WTC11 (cell line): Measurements from ENCODE around the gene NMBR. TPM values are rescaled to one million over a fixed set of nuclear protein-coding genes. Genes with fewer than 3 reads are reported as not detected.

Source experiments
- ATAC-seq: fragments of 200-7000 bp; cut with Tn5 transposase; 2 replicates; pipeline ENCODE4 v1.10.0; 2021; ENCODE audit warnings: mild to moderate bottlenecking, moderate library complexity
- CTCF ChIA-PET: fragments of 300-600 bp; sonication (Branson Sonifier 250); formaldehyde crosslinking; loops from one replicate; lab custom pipeline; 2021; ENCODE audit warnings: antibody characterized with exemption; lab: Charles Lee
- POLR2A ChIA-PET: fragments of 350-600 bp; sonication (Branson Sonifier 250); formaldehyde crosslinking; loops from one replicate; lab custom pipeline; 2021; ENCODE audit warnings: antibody characterized with exemption; lab: Charles Lee
- DNase-seq: peaks from one replicate; pipeline ENCODE4 v3.0.0; 2021; ENCODE audit warnings: low spot score
- H3K27ac Mint-ChIP-seq: 2 replicates; pipeline ENCODE4 v1.8.0; 2021; ENCODE audit warnings: mixed read lengths
- H3K27me3 Mint-ChIP-seq: 2 replicates; pipeline ENCODE4 v1.8.0; 2021; ENCODE audit warnings: low read depth, mild to moderate bottlenecking, moderate library complexity, mixed read lengths
- H3K36me3 Mint-ChIP-seq: 2 replicates; pipeline ENCODE4 v1.8.0; 2021; ENCODE audit warnings: mixed read lengths
- H3K4me1 Mint-ChIP-seq: 2 replicates; pipeline ENCODE4 v1.8.0; 2022; ENCODE audit warnings: mixed read lengths
- H3K4me3 Mint-ChIP-seq: 2 replicates; pipeline ENCODE4 v1.8.0; 2021; ENCODE audit warnings: mild to moderate bottlenecking, moderate library complexity, mixed read lengths
- H3K9me3 Mint-ChIP-seq: 2 replicates; pipeline ENCODE4 v1.8.0; 2021; ENCODE audit warnings: mixed read lengths
- CREB1 ChIP-seq: sonication (generic); formaldehyde crosslinking; IDR thresholded peaks from 2 replicates; pipeline ENCODE4 v1.8.0; 2023; ENCODE audit warnings: mild to moderate bottlenecking, missing genetic modification reagents
- FOXK1 ChIP-seq: sonication (generic); formaldehyde crosslinking; IDR thresholded peaks from 2 replicates; pipeline ENCODE4 v1.8.0; 2022; ENCODE audit warnings: mild to moderate bottlenecking, moderate library complexity, missing genetic modification reagents
- FOXP1 ChIP-seq: sonication (generic); formaldehyde crosslinking; IDR thresholded peaks from 2 replicates; pipeline ENCODE4 v1.8.0; 2022; ENCODE audit warnings: missing genetic modification reagents, mild to moderate bottlenecking, moderate library complexity, borderline replicate concordance
- MXD4 ChIP-seq: fragments of 250-450 bp; sonication (Bioruptor Pico); IDR thresholded peaks from 2 replicates; pipeline ENCODE4 v1.8.0; 2021; ENCODE audit warnings: mild to moderate bottlenecking, moderate library complexity, borderline replicate concordance
- NFATC4 ChIP-seq: fragments of 250-450 bp; sonication (Bioruptor Pico); IDR thresholded peaks from 2 replicates; pipeline ENCODE4 v1.9.0; 2021; ENCODE audit warnings: mild to moderate bottlenecking
- RELA ChIP-seq: sonication (generic); formaldehyde crosslinking; IDR thresholded peaks from 2 replicates; pipeline ENCODE4 v1.8.1; 2022; ENCODE audit warnings: missing genetic modification reagents, mild to moderate bottlenecking, borderline replicate concordance
- TEAD4 ChIP-seq: sonication (generic); formaldehyde crosslinking; IDR thresholded peaks from 2 replicates; pipeline ENCODE4 v1.8.0; 2022; ENCODE audit warnings: mild to moderate bottlenecking, missing genetic modification reagents
- ZNF121 ChIP-seq: sonication (generic); formaldehyde crosslinking; IDR thresholded peaks from 2 replicates; pipeline ENCODE4 v1.8.0; 2023; ENCODE audit warnings: missing genetic modification reagents
- ZNF219 ChIP-seq: sonication (generic); formaldehyde crosslinking; IDR thresholded peaks from 2 replicates; pipeline ENCODE4 v1.8.0; 2023; ENCODE audit warnings: missing genetic modification reagents, mild to moderate bottlenecking, borderline replicate concordance
- ZNF263 ChIP-seq: sonication (generic); formaldehyde crosslinking; IDR thresholded peaks from 2 replicates; pipeline ENCODE4 v1.8.1; 2022; ENCODE audit warnings: low read depth, mild to moderate bottlenecking, moderate library complexity, missing genetic modification reagents
- ZNF396 ChIP-seq: fragments of 250-450 bp; sonication (Bioruptor Pico); IDR thresholded peaks from 2 replicates; pipeline ENCODE4 v1.8.0; 2021; ENCODE audit warnings: mild to moderate bottlenecking, moderate library complexity, borderline replicate concordance
- ZNF423 ChIP-seq: fragments of 250-450 bp; sonication (Bioruptor Pico); IDR thresholded peaks from 2 replicates; pipeline ENCODE4 v2.1.2; 2022; ENCODE audit warnings: mild to moderate bottlenecking, moderate library complexity
- ZNF671 ChIP-seq: fragments of 250-450 bp; sonication (Bioruptor Pico); IDR thresholded peaks from 2 replicates; pipeline ENCODE4 v1.8.0; 2021; ENCODE audit warnings: mild to moderate bottlenecking
- total RNA-seq: library from RNA; stranded (reverse); gene quantifications from 3 replicates; pipeline ENCODE4 v1.2.3, GENCODE V29; 2021
- TF ChIP-seq, protein P1 (sequence below): sonication (generic); formaldehyde crosslinking; IDR thresholded peaks from 2 replicates; pipeline ENCODE4 v1.8.1; 2022; ENCODE audit warnings: low read depth, mild to moderate bottlenecking, moderate library complexity, missing genetic modification reagents, borderline replicate concordance
- TF ChIP-seq, protein P2 (sequence below): fragments of 250-450 bp; sonication (Bioruptor Pico); IDR thresholded peaks from 2 replicates; pipeline ENCODE4 v2.1.2; 2022; ENCODE audit warnings: mild to moderate bottlenecking, moderate library complexity
- TF ChIP-seq, protein P3 (sequence below): sonication (generic); formaldehyde crosslinking; IDR thresholded peaks from 2 replicates; pipeline ENCODE4 v1.8.1; 2023; ENCODE audit warnings: mild to moderate bottlenecking, missing genetic modification reagents, moderate library complexity
- TF ChIP-seq, protein P4 (sequence below): sonication (generic); formaldehyde crosslinking; IDR thresholded peaks from 2 replicates; pipeline ENCODE4 v1.8.1; 2023; ENCODE audit warnings: mild to moderate bottlenecking, missing genetic modification reagents
- TF ChIP-seq, protein P5 (sequence below): sonication (generic); formaldehyde crosslinking; IDR thresholded peaks from 2 replicates; pipeline ENCODE4 v1.8.0; 2023; ENCODE audit warnings: missing genetic modification reagents, mild to moderate bottlenecking, borderline replicate concordance
- TF ChIP-seq, protein P6 (sequence below): sonication (generic); formaldehyde crosslinking; IDR thresholded peaks from 2 replicates; pipeline ENCODE4 v1.8.0; 2022; ENCODE audit warnings: mild to moderate bottlenecking, missing genetic modification reagents
- TF ChIP-seq, protein P7 (sequence below): sonication (generic); formaldehyde crosslinking; conservative IDR thresholded peaks from 2 replicates; pipeline ENCODE4 v1.8.1; 2023; ENCODE audit warnings: mild to moderate bottlenecking, low read depth, missing genetic modification reagents, moderate library complexity
- TF ChIP-seq, protein P8 (sequence below): sonication (generic); formaldehyde crosslinking; IDR thresholded peaks from 2 replicates; pipeline ENCODE4 v1.8.1; 2023; ENCODE audit warnings: mild to moderate bottlenecking, moderate library complexity, missing genetic modification reagents

NMBR gene
- total RNA-seq, 1 experiment from 2014 or later, result not detected

DNA sequence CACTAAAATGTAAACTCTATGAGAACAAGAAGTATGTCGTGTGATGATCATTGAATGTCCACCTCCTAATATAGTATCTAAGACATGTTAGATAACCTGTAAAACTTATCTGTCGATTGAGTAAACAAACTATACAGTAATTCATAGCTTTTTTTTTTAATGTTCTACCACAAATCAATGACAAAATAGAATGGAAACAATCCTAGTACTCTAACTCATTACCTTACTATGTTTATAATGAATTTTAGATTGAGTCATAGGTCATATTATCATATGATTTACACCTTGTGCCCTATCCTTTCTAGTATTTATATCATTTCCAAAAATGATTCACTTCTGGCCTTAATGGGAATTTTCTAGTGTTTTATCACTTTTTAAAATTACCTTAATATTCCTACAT lies 6.3 kb upstream of the NMBR start (continued):
- TF ChIP-seq, protein P1, sequence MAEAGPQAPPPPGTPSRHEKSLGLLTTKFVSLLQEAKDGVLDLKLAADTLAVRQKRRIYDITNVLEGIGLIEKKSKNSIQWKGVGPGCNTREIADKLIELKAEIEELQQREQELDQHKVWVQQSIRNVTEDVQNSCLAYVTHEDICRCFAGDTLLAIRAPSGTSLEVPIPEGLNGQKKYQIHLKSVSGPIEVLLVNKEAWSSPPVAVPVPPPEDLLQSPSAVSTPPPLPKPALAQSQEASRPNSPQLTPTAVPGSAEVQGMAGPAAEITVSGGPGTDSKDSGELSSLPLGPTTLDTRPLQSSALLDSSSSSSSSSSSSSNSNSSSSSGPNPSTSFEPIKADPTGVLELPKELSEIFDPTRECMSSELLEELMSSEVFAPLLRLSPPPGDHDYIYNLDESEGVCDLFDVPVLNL (CRISPR knock-in tag), result no peak
- TF ChIP-seq, protein P2, sequence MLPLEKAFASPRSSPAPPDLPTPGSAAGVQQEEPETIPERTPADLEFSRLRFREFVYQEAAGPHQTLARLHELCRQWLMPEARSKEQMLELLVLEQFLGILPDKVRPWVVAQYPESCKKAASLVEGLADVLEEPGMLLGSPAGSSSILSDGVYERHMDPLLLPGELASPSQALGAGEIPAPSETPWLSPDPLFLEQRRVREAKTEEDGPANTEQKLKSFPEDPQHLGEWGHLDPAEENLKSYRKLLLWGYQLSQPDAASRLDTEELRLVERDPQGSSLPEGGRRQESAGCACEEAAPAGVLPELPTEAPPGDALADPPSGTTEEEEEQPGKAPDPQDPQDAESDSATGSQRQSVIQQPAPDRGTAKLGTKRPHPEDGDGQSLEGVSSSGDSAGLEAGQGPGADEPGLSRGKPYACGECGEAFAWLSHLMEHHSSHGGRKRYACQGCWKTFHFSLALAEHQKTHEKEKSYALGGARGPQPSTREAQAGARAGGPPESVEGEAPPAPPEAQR (CRISPR knock-in tag), result no peak
- no peak for TF ChIP-seq ZNF263 (CRISPR knock-in tag)
- TF ChIP-seq ZNF423, result no peak
- TF ChIP-seq CREB1 (CRISPR knock-in tag), result no peak
- TF ChIP-seq TEAD4, result no peak

DNA sequence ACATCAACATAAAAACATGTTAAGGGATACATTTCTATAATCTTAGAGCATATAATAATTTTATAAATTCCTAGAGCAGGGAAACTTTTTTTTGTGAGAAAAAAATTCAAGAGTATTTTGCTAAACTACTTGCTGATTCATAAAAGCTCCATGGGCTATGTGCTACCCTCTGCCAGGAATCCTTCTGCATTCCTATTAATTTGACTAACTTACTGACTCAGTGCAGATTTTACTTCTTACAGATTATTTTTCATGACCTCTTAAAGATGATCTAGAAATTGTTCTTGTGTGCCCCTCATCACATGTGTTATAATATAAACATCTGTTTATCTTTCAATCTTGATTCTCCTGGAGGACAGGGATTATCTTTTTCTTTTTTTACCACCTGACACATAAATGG lies 5.8 kb upstream of the NMBR start:
- Mint-ChIP-seq H3K27ac (no peak overlapping the region), H3K36me3 (0 out of 2 replicates have a peak, but pooled peaks cover 4% of the 10 kb centered on the region), H3K4me1 (peaks cover 71% of the 10 kb centered on the region), H3K27me3 (no peaks in the 10 kb centered on the region), H3K4me3 (no peak overlapping the region), H3K9me3 (no peaks in the 10 kb centered on the region)
- no peak for ATAC-seq
- POLR2A ChIA-PET, result no interaction called here
- no peak for DNase-seq
- CTCF ChIA-PET, result no interaction called here
- TF ChIP-seq, protein P3, sequence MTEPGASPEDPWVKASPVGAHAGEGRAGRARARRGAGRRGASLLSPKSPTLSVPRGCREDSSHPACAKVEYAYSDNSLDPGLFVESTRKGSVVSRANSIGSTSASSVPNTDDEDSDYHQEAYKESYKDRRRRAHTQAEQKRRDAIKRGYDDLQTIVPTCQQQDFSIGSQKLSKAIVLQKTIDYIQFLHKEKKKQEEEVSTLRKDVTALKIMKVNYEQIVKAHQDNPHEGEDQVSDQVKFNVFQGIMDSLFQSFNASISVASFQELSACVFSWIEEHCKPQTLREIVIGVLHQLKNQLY, result no peak
- TF ChIP-seq RELA (CRISPR knock-in tag), result no peak
- no peak for TF ChIP-seq FOXP1
- no peak for TF ChIP-seq ZNF219 (CRISPR knock-in tag)
- TF ChIP-seq ZNF671 (CRISPR knock-in tag), result no peak
- no peak for TF ChIP-seq NFATC4 (CRISPR knock-in tag)
- TF ChIP-seq, protein P4, sequence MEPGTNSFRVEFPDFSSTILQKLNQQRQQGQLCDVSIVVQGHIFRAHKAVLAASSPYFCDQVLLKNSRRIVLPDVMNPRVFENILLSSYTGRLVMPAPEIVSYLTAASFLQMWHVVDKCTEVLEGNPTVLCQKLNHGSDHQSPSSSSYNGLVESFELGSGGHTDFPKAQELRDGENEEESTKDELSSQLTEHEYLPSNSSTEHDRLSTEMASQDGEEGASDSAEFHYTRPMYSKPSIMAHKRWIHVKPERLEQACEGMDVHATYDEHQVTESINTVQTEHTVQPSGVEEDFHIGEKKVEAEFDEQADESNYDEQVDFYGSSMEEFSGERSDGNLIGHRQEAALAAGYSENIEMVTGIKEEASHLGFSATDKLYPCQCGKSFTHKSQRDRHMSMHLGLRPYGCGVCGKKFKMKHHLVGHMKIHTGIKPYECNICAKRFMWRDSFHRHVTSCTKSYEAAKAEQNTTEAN (CRISPR knock-in tag), result no peak
- TF ChIP-seq ZNF396 (CRISPR knock-in tag), result no peak
- TF ChIP-seq, protein P5, sequence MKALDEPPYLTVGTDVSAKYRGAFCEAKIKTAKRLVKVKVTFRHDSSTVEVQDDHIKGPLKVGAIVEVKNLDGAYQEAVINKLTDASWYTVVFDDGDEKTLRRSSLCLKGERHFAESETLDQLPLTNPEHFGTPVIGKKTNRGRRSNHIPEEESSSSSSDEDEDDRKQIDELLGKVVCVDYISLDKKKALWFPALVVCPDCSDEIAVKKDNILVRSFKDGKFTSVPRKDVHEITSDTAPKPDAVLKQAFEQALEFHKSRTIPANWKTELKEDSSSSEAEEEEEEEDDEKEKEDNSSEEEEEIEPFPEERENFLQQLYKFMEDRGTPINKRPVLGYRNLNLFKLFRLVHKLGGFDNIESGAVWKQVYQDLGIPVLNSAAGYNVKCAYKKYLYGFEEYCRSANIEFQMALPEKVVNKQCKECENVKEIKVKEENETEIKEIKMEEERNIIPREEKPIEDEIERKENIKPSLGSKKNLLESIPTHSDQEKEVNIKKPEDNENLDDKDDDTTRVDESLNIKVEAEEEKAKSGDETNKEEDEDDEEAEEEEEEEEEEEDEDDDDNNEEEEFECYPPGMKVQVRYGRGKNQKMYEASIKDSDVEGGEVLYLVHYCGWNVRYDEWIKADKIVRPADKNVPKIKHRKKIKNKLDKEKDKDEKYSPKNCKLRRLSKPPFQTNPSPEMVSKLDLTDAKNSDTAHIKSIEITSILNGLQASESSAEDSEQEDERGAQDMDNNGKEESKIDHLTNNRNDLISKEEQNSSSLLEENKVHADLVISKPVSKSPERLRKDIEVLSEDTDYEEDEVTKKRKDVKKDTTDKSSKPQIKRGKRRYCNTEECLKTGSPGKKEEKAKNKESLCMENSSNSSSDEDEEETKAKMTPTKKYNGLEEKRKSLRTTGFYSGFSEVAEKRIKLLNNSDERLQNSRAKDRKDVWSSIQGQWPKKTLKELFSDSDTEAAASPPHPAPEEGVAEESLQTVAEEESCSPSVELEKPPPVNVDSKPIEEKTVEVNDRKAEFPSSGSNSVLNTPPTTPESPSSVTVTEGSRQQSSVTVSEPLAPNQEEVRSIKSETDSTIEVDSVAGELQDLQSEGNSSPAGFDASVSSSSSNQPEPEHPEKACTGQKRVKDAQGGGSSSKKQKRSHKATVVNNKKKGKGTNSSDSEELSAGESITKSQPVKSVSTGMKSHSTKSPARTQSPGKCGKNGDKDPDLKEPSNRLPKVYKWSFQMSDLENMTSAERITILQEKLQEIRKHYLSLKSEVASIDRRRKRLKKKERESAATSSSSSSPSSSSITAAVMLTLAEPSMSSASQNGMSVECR (CRISPR knock-in tag), result no peak
- TF ChIP-seq, protein P6, sequence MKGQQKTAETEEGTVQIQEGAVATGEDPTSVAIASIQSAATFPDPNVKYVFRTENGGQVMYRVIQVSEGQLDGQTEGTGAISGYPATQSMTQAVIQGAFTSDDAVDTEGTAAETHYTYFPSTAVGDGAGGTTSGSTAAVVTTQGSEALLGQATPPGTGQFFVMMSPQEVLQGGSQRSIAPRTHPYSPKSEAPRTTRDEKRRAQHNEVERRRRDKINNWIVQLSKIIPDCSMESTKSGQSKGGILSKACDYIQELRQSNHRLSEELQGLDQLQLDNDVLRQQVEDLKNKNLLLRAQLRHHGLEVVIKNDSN (CRISPR knock-in tag), result no peak
- TF ChIP-seq ZNF121, result no peak
- TF ChIP-seq MXD4, result no peak
- TF ChIP-seq, protein P7, sequence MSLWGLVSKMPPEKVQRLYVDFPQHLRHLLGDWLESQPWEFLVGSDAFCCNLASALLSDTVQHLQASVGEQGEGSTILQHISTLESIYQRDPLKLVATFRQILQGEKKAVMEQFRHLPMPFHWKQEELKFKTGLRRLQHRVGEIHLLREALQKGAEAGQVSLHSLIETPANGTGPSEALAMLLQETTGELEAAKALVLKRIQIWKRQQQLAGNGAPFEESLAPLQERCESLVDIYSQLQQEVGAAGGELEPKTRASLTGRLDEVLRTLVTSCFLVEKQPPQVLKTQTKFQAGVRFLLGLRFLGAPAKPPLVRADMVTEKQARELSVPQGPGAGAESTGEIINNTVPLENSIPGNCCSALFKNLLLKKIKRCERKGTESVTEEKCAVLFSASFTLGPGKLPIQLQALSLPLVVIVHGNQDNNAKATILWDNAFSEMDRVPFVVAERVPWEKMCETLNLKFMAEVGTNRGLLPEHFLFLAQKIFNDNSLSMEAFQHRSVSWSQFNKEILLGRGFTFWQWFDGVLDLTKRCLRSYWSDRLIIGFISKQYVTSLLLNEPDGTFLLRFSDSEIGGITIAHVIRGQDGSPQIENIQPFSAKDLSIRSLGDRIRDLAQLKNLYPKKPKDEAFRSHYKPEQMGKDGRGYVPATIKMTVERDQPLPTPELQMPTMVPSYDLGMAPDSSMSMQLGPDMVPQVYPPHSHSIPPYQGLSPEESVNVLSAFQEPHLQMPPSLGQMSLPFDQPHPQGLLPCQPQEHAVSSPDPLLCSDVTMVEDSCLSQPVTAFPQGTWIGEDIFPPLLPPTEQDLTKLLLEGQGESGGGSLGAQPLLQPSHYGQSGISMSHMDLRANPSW (CRISPR knock-in tag), result no peak
- no peak for TF ChIP-seq FOXK1 (CRISPR knock-in tag)
- TF ChIP-seq, protein P8, sequence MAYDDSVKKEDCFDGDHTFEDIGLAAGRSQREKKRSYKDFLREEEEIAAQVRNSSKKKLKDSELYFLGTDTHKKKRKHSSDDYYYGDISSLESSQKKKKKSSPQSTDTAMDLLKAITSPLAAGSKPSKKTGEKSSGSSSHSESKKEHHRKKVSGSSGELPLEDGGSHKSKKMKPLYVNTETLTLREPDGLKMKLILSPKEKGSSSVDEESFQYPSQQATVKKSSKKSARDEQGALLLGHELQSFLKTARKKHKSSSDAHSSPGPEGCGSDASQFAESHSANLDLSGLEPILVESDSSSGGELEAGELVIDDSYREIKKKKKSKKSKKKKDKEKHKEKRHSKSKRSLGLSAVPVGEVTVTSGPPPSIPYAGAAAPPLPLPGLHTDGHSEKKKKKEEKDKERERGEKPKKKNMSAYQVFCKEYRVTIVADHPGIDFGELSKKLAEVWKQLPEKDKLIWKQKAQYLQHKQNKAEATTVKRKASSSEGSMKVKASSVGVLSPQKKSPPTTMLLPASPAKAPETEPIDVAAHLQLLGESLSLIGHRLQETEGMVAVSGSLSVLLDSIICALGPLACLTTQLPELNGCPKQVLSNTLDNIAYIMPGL (CRISPR knock-in tag), result no peak
- TF ChIP-seq, protein P2 (CRISPR knock-in tag), result no peak
- no peak for TF ChIP-seq TEAD4
